Esophagus mucosa (tissue), 1 donor: ENCODE results near the gene HSD17B4. TPM values are rescaled to one million over a fixed set of nuclear protein-coding genes. Genes with fewer than 3 reads are reported as not detected.
"Not testable (repeated sequence)": the region's sequence is repeated elsewhere in the genome, so short reads cannot be mapped to it uniquely, and the experiment has no call there.

ENCODE experiments used
- ATAC-seq: fragments of 200-7000 bp; cut with Tn5 transposase; one replicate; pipeline ENCODE4 v1.9.1; 2020
- total RNA-seq: library from RNA; stranded (reverse); gene quantifications from one replicate; pipeline ENCODE4 v1.2.4, GENCODE V29; 2023
- donor health status: DM: yes; HTN: yes; CAD: no.

HSD17B4 gene
- total RNA-seq, 1 donor from 2014 or later: 164 TPM

- not testable (repeated sequence) for ATAC-seq
These were observed 28.3 kb downstream of the HSD17B4 start for GRCh38 chr5:119480629-119481028.

GRCh38 chr5:119483155-119483554 lies 30.9 kb downstream of the HSD17B4 start:
- no peak for ATAC-seq

DNA sequence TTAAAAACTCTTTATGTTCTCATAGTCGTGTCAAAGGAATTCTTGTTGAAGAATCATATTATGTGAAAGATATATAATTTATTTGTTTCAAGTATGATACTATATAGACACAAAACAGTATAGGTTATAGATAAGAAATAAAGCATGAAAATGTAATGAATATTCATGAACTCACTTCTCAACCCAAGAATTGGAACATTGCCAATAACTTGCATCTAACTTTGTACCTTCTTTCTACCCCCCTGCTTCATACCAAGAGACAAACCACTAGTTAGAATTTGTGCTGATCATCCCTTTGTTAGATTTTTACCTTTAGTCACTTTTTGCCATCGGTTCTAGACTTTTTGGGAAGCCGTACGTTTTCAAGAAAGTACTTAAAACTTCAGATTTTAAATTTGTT lies 32.6 kb downstream of the HSD17B4 start:
- no peak for ATAC-seq

GRCh38 chr5:119501671-119502179 lies 49.4 kb downstream of the HSD17B4 start:
- ATAC-seq: no peak

GRCh38 chr5:119503939-119504338 lies 51.6 kb downstream of the HSD17B4 start:
- ATAC-seq: not testable (repeated sequence)

DNA sequence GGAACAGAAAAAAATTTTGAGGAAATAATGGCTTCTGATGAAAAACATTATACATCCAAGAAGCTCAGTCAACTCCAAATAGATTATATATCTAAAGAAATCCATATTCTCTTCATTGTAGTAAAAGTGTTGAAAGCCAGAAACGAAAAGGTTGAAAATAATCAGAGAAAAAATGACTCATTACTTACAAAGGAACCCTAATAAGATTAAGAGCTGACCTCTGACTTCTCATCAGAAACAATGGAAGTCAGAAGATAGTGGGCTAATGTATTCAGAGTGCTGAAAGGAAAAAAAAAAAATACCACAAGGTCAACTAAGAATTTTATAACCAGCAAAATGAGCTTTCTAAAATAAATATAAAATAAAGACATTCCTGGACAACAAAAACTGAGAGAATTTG lies 60.0 kb downstream of the HSD17B4 start:
- no peak for ATAC-seq

GRCh38 chr5:119515192-119515591 lies 62.9 kb downstream of the HSD17B4 start:
- no peak for ATAC-seq

- not testable (repeated sequence) for ATAC-seq
These were observed 64.8 kb downstream of the HSD17B4 start for GRCh38 chr5:119517115-119517514.

DNA sequence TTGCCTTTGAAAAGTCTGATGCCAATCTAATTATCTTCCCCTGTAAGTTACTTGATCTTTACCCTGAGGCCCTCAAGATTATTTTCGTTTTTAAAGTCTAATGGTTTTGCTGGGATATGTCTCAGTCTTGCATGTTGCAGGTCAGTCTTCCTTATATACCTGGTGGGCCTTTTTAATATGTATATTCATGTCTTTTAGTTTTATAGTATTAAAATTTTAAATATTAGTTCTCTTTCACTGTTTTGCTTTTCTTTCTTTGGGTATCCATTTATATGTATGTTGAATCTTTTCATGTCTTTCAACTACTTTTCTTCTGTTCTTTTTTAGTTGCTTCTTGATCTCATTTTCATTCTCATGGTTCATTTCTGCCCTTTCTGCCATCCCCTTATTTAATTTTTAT lies 68.9 kb downstream of the HSD17B4 start:
- no peak for ATAC-seq

DNA sequence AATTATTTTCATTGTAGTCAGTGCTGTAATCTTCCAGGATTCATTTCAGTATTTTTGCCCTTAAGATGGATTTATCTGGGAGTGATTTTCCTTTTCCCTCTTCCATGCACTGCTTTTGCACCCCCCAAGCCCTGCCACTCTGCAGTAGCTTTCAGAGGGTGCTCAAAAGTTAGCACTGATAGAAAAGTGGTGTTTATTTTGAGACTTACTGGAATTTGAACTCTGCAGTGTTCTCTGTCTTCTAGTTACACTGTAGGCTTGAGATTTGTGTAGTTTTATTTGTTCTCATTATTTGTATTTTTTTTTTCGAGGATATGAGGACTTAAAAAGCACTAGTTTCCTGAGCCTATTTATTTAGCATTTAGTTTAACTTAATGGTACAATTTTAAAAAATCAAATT lies 70.5 kb downstream of the HSD17B4 start:
- ATAC-seq: no peak

- peak; percentile 75 for ATAC-seq
These were observed 72.2 kb downstream of the HSD17B4 start for GRCh38 chr5:119524485-119524884.

GRCh38 chr5:119527351-119527750 lies 75.1 kb downstream of the HSD17B4 start:
- ATAC-seq: no peak

DNA sequence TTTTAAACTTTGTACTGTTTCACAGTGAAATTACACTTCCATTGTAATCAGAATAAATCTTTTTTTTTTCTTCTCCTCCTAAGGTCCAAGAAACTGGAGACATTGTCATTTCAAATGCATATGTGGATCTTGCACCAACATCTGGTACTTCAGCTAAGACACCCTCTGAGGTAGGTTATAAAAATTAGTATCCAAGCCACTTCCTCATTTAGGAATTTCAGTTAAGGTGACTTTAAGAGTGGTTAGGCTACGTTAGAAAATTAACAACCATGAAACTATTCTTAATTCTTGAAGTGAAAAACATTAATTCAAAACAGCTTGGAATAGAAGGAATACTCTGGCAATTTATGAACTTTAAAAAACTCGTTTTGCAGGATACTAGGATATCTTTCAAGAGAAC lies 77.5 kb downstream of the HSD17B4 start:
- no peak for ATAC-seq

GRCh38 chr5:119532637-119533036 lies 80.3 kb downstream of the HSD17B4 start:
- no peak for ATAC-seq

DNA sequence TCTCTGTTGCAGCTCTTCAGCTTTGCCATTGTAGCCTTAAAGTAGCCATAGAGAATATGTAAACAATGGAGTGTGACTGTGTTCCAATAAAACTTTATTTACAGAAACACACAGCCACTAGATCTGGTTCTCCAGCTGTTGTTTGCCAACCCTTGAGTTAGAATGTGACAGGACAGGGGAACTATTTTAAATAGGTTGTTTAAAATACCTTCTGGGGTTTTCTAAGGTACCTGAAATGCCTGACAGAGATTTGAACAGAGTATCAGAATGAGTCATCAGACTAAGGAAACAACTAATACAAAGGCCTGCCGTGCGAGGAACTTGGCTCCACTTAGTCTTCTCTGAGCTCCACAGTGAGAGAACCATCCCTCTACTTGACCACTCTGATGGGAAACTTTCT lies 85.4 kb downstream of the HSD17B4 start:
- peak; percentile 88 for ATAC-seq

DNA sequence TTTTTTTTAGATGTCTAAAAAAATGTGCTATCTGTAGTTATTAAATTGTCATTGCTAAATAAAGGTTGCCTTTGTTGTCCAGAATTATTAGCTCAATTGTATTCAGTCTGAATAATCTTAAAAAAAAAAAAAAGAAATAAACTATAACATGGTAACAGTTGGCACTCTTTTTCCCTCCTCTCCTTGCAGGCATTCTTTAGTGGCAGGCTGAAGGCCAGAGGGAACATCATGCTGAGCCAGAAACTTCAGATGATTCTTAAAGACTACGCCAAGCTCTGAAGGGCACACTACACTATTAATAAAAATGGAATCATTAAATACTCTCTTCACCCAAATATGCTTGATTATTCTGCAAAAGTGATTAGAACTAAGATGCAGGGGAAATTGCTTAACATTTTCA lies 89.4 kb downstream of the HSD17B4 start:
- no peak for ATAC-seq

- no peak for ATAC-seq
These were observed 99.5 kb downstream of the HSD17B4 start for GRCh38 chr5:119551819-119552218.

- ATAC-seq: no peak
These were observed 102.3 kb downstream of the HSD17B4 start for GRCh38 chr5:119554597-119554996.

DNA sequence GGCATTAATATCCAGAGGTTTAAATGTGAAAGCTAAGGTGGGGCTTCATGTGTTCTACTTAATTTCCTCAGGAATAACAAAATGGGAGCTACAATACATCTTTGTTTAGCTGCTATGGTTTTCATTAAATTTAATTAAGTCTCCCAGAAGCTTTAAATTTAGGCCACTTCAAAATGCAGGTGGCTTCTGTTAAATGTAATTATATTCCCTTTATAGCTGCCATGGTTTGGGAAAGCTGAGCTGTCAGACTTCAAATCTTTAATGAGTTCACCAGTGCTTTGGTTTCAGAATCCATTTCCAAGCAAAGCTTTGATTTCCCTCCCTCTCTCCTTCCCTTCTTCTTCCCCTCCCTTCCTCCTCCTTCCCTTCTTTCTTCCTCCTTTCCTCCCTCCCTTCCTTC lies 118.6 kb downstream of the HSD17B4 start:
- no peak for ATAC-seq

DNA sequence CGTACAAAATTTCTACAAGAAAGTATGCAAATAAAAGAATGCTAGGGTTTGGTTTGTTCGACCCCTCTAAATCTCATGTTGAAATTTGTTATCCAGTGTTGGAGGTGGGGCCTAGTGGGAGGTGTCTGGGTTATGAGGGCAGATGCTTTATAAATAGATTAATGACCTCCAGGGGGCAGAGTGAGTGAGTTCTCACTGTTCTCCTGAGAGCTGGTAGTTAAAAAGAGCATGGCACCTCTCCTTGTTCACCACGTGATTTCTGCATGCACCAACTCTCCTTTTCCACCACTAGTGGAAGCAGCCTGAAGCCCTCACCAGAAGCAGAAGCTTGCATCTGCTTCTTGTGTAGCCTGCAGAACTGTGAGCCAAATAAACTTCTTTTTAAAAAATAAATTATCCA lies 126.6 kb downstream of the HSD17B4 start:
- peak; percentile 53 for ATAC-seq

DNA sequence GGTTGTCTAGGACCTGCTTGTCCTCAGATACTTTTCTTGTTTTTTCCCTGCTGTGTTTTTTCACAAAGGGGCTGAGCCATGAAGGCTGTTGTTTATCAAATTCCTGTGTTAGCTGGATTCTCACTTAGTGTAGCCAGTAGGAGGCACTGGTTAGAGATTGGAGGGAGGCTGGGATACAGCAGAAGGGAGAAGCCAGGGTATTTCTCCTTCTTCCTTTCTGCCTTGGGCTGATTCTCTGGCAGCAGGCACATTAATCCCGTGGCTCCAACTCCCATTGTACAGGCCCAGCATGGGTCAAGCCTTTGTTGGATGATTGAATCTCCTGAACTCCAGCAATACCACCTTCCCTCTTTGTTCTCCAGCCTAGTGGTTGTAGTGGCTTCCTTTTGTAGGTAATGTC lies 130.7 kb downstream of the HSD17B4 start:
- no peak for ATAC-seq

GRCh38 chr5:119583684-119584083 lies 131.4 kb downstream of the HSD17B4 start:
- ATAC-seq: no peak
